ENCODE data around the gene RGS14.

- TF ChIP-seq CTCF (IDR thresholded peaks at IDR 0.05): no peak
- no peak for TF ChIP-seq POLR2AphosphoS5 (IDR thresholded peaks at IDR 0.05)
- no peak for TF ChIP-seq POLR2A (IDR thresholded peaks at IDR 0.05)
- no peak for TF ChIP-seq EP300 (IDR thresholded peaks at IDR 0.05)
Observed at GRCh38 chr5:177333420-177334154, 24.1 kb upstream of the RGS14 start.
